ENCODE results near the gene RFPL2. TPM values are rescaled to one million over a fixed set of nuclear protein-coding genes. Genes with fewer than 3 reads are reported as not detected.

The RFPL2 gene
- total and polyA plus RNA-seq, 2 donors (not counting 3 experiments of a cell fraction or from before 2014, with no cell fraction given): not detected

DNA sequence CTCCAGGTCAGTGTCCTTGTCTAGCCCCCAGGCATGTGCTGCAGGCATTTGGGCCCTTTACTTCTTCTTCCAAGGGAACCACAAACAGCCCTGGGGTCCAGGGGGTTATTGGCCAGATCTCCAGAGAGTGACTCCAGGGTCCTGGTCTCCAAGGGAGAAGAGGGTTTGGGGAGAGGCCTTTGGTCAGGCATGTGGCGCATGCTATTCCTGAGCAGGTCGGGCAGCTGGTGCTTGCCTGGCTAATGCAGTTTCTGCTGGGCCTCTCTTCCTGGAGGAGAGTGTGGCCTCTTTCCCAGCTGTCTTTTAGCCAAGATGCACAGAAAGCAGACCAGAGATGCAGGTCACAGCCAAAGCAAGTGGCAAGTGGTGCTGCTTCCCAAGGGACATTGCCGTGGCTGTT, 3.8 kb upstream of the RFPL2 start:
- FAIRE-seq (no peak), DNase-seq (ENCODE audit: low read depth, low spot score) (no peak)
- Histone ChIP-seq H3K27ac (ENCODE audit: insufficient read depth, low read depth, low read length) (no peak overlapping the region), H3K79me2 (ENCODE audit: control insufficient read depth, insufficient read depth, low read length) (no peaks in the 10 kb centered on the region), H3K4me3 (replicated peaks in 1 of 3; ENCODE audit: insufficient read depth in 1 of 3, low read depth in 1 of 3, low read length in 3 of 3) (no peak overlapping the region), H3K9ac (replicated peaks; ENCODE audit: extremely low read depth, insufficient read depth, low read length) (no peak overlapping the region), H3K9me1 (replicated peaks; ENCODE audit: control insufficient read depth, extremely low read depth, insufficient read depth, low read length) (no peaks in the 10 kb centered on the region), H3K27me3 (ENCODE audit: control insufficient read depth in 2 of 2, insufficient read depth in 2 of 2, low read length in 2 of 2) (peaks cover 2 to 10% of the 10 kb centered on the region in 2 experiments), H3K4me1 (ENCODE audit: control insufficient read depth, extremely low read depth, insufficient read depth, low read length) (no peaks in the 10 kb centered on the region), H3K4me2 (ENCODE audit: insufficient read depth, low read length) (no peak overlapping the region), H4K20me1 (replicated peaks; ENCODE audit: control insufficient read depth, extremely low read depth, insufficient read depth, low read length) (no peaks in the 10 kb centered on the region), H3K9me3 (replicated peaks; ENCODE audit: control insufficient read depth, insufficient read depth, low read length) (no peaks in the 10 kb centered on the region), H2AFZ (ENCODE audit: low read depth, low read length) (no peak overlapping the region), H3K36me3 (ENCODE audit: control insufficient read depth in 2 of 2, extremely low read depth in 1 of 2, insufficient read depth in 2 of 2, low read length in 2 of 2) (no peaks in the 10 kb centered on the region)
- TF ChIP-seq, protein P1, sequence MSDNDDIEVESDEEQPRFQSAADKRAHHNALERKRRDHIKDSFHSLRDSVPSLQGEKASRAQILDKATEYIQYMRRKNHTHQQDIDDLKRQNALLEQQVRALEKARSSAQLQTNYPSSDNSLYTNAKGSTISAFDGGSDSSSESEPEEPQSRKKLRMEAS (IDR thresholded peaks at IDR 0.05; ENCODE audit: insufficient read depth, insufficient read length): no peak
- TF ChIP-seq JUN (IDR thresholded peaks at IDR 0.05; ENCODE audit: borderline replicate concordance, insufficient read depth, insufficient read length, low read depth) (no peak), MYC (IDR thresholded peaks at IDR 0.05; ENCODE audit: low read depth, low read length) (no peak), GATA2 (IDR thresholded peaks at IDR 0.05; ENCODE audit: insufficient read depth, insufficient read length, low read depth, low read length) (no peak), EZH2 (IDR thresholded peaks at IDR 0.05; ENCODE audit: borderline replicate concordance, low read depth, low read length, severe bottlenecking) (no peak), POLR2A (IDR thresholded peaks at IDR 0.05; ENCODE audit: low read depth, low read length) (no peak), POLR2AphosphoS5 (IDR thresholded peaks at IDR 0.05; ENCODE audit: insufficient read depth, low read depth, low read length) (no peak), FOS (IDR thresholded peaks at IDR 0.05; ENCODE audit: borderline replicate concordance, insufficient read depth, low read length) (no peak)
- TF ChIP-seq, protein P2, sequence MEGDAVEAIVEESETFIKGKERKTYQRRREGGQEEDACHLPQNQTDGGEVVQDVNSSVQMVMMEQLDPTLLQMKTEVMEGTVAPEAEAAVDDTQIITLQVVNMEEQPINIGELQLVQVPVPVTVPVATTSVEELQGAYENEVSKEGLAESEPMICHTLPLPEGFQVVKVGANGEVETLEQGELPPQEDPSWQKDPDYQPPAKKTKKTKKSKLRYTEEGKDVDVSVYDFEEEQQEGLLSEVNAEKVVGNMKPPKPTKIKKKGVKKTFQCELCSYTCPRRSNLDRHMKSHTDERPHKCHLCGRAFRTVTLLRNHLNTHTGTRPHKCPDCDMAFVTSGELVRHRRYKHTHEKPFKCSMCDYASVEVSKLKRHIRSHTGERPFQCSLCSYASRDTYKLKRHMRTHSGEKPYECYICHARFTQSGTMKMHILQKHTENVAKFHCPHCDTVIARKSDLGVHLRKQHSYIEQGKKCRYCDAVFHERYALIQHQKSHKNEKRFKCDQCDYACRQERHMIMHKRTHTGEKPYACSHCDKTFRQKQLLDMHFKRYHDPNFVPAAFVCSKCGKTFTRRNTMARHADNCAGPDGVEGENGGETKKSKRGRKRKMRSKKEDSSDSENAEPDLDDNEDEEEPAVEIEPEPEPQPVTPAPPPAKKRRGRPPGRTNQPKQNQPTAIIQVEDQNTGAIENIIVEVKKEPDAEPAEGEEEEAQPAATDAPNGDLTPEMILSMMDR (IDR thresholded peaks at IDR 0.05; ENCODE audit: extremely low read depth in 1 of 2, insufficient read depth in 1 of 2, low read depth in 1 of 2, low read length in 2 of 2): no peak
- BruUV-seq (replicated peaks): no TSS peak
- intact Hi-C loops (cut with micrococcal nuclease) (loop anchor here (5.0 kb wide), 1 partner anchor 231 kb away; no protein-coding TSS in a partner anchor), dilution Hi-C loops (cut with MboI; ENCODE audit: extremely low pct_ligation_motif_present, low sequenced_read_pairs) (no loop called here)
- POLR2A ChIA-PET: no interaction called here
- CTCF ChIA-PET: interaction anchor here (1.3 kb wide), 1 partner anchor 57 kb away, joined by 4 read pairs; no protein-coding TSS in a partner anchor
